ENCODE measurements around the gene SEL1L. TPM values are rescaled to one million over a fixed set of nuclear protein-coding genes. Genes with fewer than 3 reads are reported as not detected.
A peak's percentile ranks its signal among the peaks of the same experiment; 100 is the strongest.

Gene SEL1L
- total and polyA plus RNA-seq, 2 of the 13 experiments (the other 11 are each of a cell fraction or from before 2014, with no cell fraction given): 15.3 to 61.0 TPM

- TF ChIP-seq ZBTB10 (CRISPR knock-in tag; IDR thresholded peaks at IDR 0.05; ENCODE audit: borderline replicate concordance) (no peak), ZNF740 (CRISPR knock-in tag; IDR thresholded peaks at IDR 0.05) (0 out of 2 replicates have a peak, but pooled peaks have one; percentile 8), ZNF646 (CRISPR knock-in tag; IDR thresholded peaks at IDR 0.05) (0 out of 2 replicates have a peak, but pooled peaks have one; percentile 68), ZMYM2 (CRISPR knock-in tag; IDR thresholded peaks at IDR 0.05) (peak; percentile 74; the same call in 1 of the 2 replicates), CSRNP2 (CRISPR knock-in tag; conservative IDR thresholded peaks at IDR 0.05; ENCODE audit: low read depth) (no peak), SALL2 (CRISPR knock-in tag; IDR thresholded peaks at IDR 0.05) (peak; percentile 39; the same call in 1 of the 2 replicates), ZNF749 (CRISPR knock-in tag; IDR thresholded peaks at IDR 0.05; ENCODE audit: borderline replicate concordance) (no peak), ZNF431 (CRISPR knock-in tag; IDR thresholded peaks at IDR 0.05; ENCODE audit: borderline replicate concordance, low read depth) (no peak), JUNB (CRISPR knock-in tag; IDR thresholded peaks at IDR 0.05; ENCODE audit: borderline replicate concordance) (no peak), NFYC (CRISPR knock-in tag; IDR thresholded peaks at IDR 0.05) (no peak), TCF12 (IDR thresholded peaks at IDR 0.05) (no peak), TCF12 (CRISPR knock-in tag; IDR thresholded peaks at IDR 0.05) (no peak), ARNT2 (CRISPR knock-in tag; IDR thresholded peaks at IDR 0.05; ENCODE audit: low read depth) (peak; percentile 9; the same call in 1 of the 2 replicates)
These were observed 98.0 kb downstream of the SEL1L start (continued) for GRCh38 chr14:81435391-81436295.
